GM18508 (cell line): Measurements from ENCODE around the gene MYCBPAP.

Source experiments
- ATAC-seq: cut with Tn5 transposase; IDR thresholded peaks from one replicate; pipeline ENCODE4 v1.9.1; 2021; ENCODE audit warnings: moderate number of reproducible peaks; ENCODE audit not compliant: insufficient read depth, unreplicated experiment

MYCBPAP gene

DNA sequence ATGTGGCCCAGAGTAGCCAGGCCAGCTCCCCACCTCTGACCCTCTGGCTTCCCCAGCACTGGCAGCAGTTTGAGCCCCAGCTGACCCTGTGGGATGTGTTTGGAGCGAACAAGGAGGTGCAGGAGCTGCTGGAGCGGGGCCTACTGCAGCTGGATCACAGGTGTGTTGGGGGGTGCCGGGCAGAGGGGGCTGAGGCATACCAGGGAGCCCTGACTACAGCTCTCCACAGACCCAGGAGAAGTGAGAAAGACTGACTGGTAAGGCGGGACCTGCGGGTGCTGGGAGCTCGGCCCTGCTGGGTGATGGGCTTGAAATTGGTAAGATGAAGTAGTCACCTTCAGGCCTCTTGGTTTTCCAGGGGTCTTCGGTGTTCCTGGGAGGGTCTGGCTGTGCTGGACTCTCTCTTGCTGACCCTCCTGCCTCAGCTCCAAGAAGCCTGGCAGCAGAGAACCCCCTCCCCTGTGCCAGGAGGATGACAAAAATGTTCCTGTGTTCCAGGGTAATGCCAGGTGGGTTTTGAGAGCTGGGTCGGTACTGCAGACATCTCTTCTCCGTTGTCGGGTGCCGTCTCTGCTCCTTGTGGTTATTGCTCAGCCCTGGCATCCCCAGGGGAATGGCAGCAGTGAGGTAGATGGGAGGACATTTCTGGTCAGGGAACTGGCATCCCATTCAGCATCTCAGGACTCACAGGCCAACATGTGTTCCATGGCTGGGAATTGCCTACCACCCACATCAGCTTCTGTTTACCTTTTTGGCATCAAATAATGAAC, 23.7 kb upstream of the MYCBPAP start:
- ATAC-seq = no peak

DNA sequence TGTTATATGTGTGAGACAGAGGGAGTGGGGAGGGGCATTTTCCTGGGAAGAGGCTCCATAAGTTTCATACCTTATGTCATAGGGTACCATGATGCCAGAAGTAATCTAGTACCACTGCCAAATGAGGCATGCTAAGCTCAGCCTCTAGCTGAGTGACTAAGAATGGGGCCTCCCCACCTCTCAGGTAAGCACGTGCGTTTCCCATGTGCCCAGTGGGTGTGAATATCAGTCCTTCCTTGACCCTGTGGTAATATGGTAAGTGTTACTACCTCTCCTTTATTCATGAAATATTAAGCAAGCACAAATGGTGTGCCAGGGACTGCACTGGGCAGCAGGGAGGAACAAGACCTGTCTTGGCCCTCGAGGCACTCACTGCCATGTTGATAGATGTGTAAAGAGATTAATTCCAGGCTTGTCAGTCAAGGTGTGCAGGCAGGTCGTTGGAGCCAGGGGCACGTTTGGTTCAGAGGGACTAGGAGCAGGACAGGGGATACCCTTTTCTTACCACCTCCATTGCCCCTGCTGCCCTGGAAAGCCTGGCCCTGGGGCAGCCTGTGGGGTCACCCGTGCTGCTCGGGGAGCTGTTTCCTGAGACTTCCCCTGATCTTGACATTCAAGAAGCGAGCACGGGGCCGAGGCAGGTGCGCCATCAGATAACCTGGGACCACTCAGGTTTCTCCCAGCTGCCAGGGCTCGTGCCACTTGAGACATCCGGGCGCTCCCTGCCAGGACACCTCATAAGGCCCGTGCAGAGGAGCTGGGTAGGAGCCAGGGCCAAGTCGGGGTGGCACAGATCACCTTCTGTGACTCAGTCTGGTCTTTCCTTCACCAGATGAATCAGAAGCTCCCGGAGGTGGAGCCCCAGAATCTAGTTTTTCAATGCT, 20.8 kb upstream of the MYCBPAP start:
- no peak for ATAC-seq

DNA sequence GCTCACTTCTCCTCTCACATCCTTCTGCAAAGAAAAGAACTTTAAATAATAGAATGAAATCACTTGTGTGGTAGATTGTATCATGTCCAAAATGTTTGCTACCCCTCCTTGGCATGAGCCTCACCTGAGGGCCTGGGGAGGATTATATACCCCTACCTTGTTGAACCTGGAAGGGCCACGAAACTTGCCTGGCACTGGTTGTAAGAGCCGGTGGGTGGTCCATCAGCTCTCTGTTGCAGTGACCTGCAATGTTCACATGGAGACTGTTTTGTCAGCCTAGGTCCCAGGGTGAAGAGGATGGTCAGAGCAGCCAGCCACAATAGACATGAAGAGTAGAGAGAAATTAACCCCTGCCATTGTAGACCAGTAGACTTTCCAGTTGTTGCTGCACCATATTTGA, 19.4 kb upstream of the MYCBPAP start:
- no peak for ATAC-seq

DNA sequence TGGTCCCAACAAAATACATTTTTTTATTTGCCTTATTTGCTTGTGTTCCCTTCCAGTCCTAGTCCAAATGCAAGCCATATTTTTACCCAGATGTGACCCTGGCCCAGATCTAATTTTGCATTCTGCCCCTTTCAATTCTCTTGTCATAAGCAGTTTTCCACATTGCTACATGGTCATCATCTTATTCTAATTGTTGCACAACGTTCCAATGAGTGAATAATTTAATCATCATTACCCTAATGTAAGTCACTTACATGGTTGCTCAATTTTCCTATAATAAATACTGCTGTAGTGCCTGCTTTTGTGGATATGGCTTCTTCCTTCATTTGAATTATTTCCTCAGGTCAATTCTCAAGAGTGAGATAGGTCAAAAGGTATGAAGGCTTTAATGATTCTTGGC, 16.7 kb upstream of the MYCBPAP start:
- ATAC-seq = no peak

DNA sequence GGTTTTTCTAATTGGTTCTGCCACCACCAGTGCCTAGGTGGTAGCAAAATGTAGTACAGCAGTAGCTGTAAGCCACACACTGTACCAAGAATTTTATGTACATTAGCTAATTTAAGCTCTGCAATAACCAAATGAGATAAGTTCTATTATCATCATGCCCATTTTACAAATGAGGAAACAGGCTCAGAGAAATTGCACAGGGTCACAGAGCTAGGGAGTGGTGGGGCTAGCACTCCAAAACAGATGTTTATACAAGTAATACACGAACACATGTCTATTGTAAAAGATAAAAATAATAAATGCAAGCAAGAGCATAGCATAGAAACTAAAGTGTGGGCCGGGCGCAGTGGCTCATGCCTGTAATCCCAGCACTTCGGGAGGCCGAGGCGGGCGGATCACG, 16.0 kb upstream of the MYCBPAP start:
- no peak for ATAC-seq

DNA sequence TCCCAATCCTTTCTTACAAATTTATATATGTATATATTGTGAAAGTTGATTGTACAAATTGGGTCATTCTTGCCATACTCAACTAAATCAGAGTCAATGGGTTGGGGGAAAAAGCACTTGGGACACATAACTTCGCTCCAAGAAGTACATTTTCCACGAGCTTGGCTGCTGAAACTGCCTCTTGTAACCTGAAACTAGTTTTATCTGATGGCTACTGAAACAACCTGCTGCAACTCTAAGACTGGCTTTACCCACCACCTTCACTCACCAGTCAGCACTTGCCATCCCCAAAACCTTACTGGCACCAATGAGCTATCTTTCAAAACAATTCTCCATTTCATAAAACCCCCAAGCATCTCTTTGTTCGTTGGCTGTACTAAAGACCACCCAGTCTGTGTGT, 14.5 kb upstream of the MYCBPAP start:
- ATAC-seq = no peak

DNA sequence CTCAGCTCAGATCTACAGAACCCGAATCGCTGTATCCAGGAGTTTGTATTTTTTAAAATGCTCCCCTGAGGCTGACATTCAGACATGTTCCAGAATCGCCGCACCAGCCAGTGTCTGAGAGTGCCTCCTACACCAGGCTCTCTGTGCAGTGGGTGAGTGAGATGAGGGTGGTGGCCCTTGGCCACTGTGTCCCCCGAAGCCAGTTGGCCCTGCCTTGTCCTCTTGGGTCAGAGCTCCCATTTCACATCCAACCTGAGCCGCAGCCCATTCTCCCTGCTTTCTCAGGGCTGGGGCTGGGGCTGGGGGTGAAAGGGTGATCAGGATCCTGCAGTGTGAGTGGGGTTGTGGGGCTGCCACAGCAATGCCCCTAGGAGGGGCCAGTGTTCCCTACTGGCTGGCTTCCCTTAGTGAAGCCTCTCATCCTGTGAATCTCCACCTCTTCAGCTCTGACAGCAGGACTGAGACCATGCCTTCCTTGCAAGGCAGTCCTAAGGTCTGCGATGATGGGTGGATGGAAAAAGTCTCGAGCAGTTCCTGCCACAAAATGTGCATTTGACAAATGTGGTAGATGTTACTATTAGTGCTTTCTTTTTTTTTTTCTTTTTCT, 12.9 kb upstream of the MYCBPAP start:
- ATAC-seq = no peak

DNA sequence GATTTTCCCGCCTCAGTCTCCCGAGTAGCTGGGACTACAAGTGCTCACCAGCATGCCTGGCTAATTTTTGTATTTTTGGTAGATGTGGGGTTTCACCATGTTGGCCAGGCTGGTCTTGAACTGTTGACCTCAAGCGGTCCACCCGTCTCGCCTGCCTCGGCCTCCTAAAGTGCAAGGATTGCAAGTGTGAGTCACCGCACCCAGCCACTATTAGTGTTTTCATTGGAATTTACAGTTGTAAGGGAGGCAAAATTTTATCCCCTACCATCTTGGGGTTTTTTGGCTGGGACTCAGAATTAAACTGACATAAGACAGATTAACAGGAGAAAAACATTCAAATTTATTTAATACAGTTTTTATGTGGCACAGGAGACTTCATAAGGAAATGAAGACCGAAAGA, 12.3 kb upstream of the MYCBPAP start:
- ATAC-seq = no peak

DNA sequence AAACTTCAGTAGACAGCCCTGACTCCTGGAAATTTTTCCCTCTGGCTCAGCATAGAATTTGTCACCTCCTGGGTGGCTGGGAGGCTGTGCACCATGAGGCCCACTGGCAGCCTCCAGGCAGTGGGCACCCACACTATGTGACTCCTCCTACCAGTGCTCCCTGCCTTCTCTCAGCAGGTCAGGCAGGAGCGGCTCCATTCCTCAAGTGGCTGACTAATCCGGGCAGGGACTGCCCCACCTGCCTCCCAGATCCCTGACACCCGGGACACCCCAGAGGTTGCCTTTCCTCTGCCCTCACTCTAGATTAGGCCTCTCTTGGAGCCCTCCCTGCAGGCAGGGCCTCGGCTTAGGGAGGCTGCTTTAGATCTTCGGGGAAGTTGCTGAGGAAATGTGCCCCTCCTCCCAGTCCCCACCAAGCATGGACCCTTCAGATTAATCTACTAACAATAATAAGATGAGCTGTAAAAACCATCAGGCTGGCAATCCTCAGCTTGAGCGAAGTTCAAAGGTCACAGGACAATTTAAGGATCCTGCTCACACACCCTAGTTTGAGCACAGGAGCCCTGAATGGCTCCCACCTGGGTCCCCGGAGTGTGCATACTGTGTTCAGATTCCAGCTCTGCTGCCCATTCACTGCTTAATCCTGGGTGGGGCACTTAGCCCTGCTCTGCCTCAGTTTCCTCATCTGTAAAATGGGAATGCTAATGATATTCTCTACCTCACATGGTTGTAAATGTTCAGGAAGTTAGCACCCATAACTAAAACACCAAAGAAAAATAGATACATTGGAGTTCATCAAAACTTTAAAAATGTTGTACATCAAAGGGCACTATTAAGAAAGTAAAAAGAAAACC, 10.0 kb upstream of the MYCBPAP start:
- no peak for ATAC-seq

DNA sequence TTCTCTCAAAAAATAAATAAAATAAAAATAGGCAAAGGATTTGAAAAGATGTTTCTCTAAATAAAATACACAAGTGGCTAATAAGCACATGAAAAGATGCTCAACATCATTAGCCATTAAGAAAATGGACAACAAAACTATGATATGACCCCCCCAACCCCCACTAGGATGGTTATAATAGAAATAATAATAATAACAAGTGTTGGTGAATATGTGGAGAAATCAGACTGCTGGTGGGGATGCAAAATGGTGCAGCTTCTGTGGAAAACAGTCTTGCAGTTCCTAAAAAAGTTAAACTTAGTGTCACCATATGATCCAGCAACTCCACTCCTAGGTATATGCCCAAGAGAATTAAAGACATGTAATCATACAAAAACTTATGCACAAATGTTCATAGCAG, 9.0 kb upstream of the MYCBPAP start:
- no peak for ATAC-seq

DNA sequence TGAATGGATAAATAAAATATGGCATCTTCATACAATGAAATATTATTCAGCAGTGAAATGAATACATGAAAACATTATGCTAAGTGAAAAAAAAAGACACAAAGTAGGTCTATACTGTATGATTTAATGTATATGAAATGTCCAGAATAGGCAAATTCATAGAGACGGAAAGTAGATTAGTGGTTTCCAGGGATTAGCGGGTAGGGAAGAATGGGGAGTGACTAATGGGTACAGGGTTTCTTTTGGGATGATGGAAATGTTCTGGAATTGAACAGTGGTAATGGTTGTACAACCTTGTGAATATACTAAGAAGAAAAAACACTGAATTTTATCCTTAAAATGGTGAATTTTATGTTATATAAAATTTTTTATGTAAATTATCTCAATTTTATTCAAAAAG, 8.5 kb upstream of the MYCBPAP start:
- no peak for ATAC-seq

DNA sequence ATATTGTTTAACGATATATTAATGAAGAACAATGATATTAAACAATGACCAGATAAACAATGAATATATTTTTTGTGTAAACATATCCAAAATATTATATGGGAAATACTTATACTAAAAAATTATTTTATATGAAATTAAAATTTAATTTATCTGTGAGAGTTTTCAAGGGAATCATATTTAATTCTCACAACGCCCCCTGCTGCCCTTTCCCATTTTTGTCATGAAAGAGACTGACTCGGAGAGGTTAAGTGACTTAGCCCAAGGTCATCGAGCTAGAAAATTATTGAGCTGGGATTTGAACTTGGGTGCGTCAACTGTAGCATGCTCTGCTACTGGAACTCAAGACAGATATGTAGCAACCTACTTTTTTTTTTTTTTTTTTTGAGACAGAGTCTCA, 7.2 kb upstream of the MYCBPAP start:
- no peak for ATAC-seq

DNA sequence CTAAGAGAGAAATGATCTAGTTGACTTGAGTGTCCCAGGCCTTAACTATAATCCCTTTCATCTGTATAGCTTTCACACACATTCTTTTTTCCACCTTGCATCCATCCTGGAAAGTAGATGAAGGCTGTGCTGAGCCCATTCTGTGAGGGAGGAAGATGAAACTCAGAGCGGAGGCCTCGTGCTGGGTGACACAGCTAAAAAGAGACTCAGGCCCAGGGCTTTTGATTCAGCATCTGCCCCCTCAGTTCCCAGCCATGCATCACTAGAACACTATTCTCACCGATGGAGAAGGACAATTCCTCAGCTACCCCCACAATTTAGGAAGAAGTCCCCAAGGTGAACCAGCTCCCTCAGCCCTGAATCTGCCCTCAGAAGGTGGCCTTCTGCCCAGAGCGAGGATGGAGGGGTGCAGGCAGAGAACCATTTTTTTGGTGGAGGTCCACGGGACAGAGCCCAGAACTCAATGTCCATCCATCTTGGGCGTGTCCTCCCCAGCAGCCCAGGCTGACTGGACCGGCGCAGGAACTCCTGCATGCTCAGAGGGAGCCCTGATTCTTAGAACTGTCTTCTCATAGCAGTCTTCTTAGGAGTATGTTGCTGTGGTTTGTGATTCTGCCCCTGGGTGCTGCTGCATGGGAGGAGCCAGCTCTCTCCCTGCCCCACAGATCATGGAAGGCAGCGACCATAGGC, 5.8 kb upstream of the MYCBPAP start:
- no peak for ATAC-seq

DNA sequence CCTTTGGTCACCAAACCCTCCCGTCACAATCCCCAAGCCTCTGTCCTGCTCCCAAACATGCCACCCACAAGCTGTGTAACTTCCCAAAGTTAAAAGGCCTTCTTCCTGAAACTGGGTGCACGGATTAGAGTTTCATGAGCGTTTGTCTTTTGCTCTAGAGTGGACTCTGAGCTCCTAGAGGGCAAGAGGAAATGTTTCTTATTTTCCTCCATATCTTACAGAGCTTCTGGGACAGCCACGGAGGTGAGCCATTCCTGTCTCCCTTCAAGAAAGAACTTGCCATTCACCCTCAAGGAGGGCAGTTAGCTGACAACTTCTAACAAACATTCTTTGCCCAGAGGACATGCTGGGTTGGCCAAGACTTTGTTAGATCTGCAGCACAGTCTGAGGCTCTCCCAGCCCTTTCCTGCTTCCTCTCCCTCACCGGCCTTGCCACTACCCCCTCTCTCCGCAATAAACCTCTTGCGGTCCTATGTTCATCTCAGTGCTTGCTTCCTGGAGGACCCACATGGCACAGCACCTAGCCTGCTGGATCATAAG, 2.6 kb upstream of the MYCBPAP start:
- ATAC-seq = no peak

DNA sequence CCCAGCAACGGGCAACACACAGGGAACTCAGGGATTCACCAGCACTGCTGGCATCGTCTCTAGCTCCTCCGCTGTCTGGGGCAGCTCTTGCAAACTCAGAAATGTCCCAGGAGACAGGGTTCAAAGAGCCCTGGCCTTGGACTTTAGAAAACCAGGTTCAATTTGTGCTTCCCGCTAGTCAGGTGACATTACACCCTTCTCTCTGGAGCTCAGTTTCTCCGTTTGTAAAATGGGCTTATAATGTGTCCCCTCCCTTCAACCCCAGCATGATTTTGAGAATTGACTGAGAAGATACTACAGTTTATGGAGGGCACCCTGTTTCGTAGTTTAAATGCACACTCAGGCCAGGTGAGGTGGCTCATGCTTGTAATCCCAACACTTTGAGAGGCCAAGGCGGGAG, 1.9 kb upstream of the MYCBPAP start:
- no peak for ATAC-seq

DNA sequence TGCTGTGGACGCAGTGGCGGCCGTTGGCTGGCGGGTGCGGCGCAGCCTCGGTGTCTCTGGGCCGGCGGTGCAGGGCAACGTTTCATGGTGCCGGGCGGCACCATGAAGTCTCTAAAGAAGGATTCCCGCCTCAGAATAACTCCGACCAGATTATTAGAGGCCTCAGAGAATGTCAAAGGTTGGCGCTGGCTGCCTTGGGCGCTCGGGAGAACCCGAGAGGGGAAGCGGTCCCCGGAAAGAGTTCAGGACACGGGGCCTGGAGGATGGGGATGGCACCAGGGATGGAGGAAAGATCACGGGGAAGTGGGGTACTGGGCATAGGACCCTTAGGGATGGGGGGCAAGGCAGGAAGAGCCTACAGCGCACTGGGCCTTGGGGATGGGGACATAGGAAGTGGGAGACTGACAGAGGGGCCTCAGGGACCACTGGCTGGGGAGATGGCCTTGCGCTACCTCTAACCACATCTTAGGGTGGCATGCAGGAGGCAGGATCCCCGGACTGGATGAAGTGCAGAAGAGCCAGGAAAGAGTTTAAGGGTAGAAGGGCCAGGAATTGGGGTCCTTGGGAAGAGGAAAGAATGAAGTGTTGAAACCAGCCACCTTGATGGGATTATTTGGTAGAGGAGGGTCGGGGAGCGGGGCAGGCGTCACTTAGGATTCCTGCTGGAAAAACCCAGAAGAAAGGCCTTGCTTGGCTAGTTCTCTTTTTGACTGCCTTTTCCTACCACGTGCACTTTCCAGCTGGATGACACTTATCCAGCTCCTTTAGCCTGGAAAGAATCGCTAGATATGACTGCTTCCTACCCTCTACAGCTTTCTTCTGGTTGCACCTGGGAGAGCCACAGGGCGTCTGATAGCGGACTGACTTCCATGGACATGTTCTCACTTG, 578 bp downstream of the MYCBPAP start:
- no peak for ATAC-seq

DNA sequence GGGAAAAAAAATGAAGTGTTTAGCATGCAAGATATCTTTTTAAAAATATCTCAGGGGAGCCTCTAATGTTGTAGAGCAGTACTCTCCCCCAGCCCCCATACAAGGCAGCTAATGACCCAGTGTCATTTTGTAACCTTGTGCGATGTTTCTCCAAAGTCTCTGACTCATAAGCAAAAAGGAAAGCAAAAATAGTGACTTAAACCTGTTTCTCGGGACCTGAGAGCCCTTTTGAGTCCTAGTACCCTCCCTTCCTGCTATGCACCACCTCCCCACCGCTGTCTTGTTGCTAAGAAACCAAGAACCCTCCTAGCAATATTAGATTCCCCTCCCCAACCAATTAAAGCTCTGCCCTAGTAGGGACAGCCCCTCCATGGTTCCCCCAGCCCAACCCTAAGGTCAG, 2.8 kb downstream of the MYCBPAP start:
- peak; percentile 83 for ATAC-seq

DNA sequence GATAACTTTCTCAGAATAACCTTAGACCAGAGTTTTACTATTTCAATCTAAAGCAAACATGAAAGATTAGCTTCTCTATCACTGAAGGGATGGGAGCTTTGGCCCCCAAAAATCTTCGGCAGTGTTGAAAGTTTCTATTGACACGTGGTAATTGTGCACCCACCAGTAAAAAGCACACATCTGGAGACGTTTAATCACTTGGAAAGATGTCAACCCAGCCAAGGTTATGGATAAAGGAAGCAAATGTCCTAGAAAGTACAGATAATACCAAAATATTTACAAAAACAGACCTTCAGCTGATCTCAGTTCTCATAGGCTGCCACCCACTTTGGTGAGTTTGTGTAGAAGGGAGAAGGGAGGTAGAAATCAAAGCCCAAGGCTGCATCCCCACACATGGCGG, 5.3 kb downstream of the MYCBPAP start:
- ATAC-seq = no peak

DNA sequence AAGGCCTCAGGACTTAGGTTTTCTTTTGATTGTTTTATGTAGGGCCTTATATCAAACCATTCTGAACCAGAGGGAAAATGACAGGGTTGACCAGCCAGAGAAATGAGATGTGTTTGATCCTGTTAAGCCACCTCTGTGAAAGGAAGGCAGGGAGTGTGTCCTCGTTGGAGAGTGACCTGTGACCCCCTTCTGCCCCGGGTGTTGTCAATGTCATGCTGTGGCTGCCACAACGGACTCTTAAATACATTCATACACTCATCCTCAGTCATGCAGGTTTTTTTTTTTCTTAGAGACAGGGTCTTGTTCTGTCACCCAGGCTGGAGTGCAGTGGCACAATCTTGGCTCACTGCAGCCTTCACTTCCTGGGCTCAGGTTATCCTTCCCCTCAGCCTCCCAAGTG, 6.1 kb downstream of the MYCBPAP start:
- no peak for ATAC-seq
